Measurements from ENCODE around the gene MAPK8IP2. TPM values are rescaled to one million over a fixed set of nuclear protein-coding genes. Genes with fewer than 3 reads are reported as not detected.
"Not testable (repeated sequence)": the region's sequence is repeated elsewhere in the genome, so short reads cannot be mapped to it uniquely, and the experiment has no call there.

The MAPK8IP2 gene
- total and polyA plus RNA-seq, 7 donors: 0.12 to 0.34 (median 0.16) TPM

- Histone ChIP-seq H3K27me3 (ENCODE audit: insufficient read depth in 3 of 3, low read length in 2 of 3) (peaks cover 0 to 57% (median 26%) of the 10 kb centered on the region in 3 donors), H3K4me3 (no peak overlapping the region), H3K36me3 (ENCODE audit: insufficient read depth in 1 of 2, low read depth in 1 of 2) (no peaks in the 10 kb centered on the region), H3K9me3 (no peaks in the 10 kb centered on the region), H3K27ac (no peak overlapping the region), H3K4me1 (no peaks in the 10 kb centered on the region)
- intact Hi-C loops (cut with DNase I): no loop called here
- DNase-seq (no peak), ATAC-seq (no peak)
- 68 to 85% (median 72%) methylated on average over 15 to 18 of the region's 18 CpGs for WGBS, 3 donors
- no peak for TF ChIP-seq CTCF (IDR thresholded peaks at IDR 0.05)
Observed at GRCh38 chr22:50606946-50607658, 6.5 kb downstream of the MAPK8IP2 start.

DNA sequence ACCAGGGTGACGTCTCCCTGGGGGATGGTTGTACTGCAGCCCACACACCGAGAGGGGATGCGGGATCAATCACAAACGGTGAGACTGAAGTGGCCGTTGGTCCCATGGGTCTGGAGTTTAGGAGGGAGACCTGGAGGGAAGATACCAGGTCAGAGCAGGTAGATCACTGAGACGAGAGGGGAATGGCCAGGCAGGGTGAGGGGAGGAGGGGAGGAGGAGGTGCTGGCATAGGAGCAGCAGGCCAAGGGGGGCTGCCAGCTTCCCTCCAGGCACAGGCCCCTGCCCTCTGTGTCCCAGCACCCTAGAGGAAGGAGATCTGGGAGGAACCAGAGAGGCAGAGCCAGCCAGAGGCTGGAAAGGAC is 7.0 kb downstream of the MAPK8IP2 start:
- no peak for DNase-seq
- no peak for ATAC-seq
- no peak overlapping the region for H3K27ac ChIP-seq
- no peaks in the 10 kb centered on the region for H3K4me1 ChIP-seq
- H3K27me3 ChIP-seq (ENCODE audit: insufficient read depth in 3 of 3, low read length in 2 of 3): peaks cover 0 to 52% (median 21%) of the 10 kb centered on the region in 3 donors
- TF ChIP-seq CTCF (IDR thresholded peaks at IDR 0.05): no peak
- WGBS, 3 donors: 64 to 68% (median 65%) methylated on average over 6 of the region's 6 CpGs
- no peak overlapping the region for H3K4me3 ChIP-seq
- no peaks in the 10 kb centered on the region for H3K36me3 ChIP-seq (ENCODE audit: insufficient read depth in 1 of 2, low read depth in 1 of 2)
- intact Hi-C loops (cut with DNase I): no loop called here
- H3K9me3 ChIP-seq: no peaks in the 10 kb centered on the region

- intact Hi-C loops (cut with DNase I); H3K27ac ChIP-seq; ATAC-seq; H3K9me3 ChIP-seq; H3K36me3 ChIP-seq (ENCODE audit: insufficient read depth in 1 of 2, low read depth in 1 of 2); H3K4me1 ChIP-seq; DNase-seq; H3K4me3 ChIP-seq: not testable (repeated sequence)
- peaks cover 0 to 46% (median 20%) of the 10 kb centered on the region in 3 donors for H3K27me3 ChIP-seq (ENCODE audit: insufficient read depth in 3 of 3, low read length in 2 of 3)
- WGBS, 3 donors: 83 to 86% (median 86%) methylated on average over 39 of the region's 39 CpGs
Observed at GRCh38 chr22:50608058-50608840, 7.7 kb downstream of the MAPK8IP2 start.

GRCh38 chr22:50608996-50609395 is 8.4 kb downstream of the MAPK8IP2 start:
- no peak overlapping the region for H3K27ac ChIP-seq
- H3K36me3 ChIP-seq (ENCODE audit: insufficient read depth in 1 of 2, low read depth in 1 of 2): no peaks in the 10 kb centered on the region
- H3K9me3 ChIP-seq: no peaks in the 10 kb centered on the region
- H3K4me1 ChIP-seq: no peaks in the 10 kb centered on the region
- TF ChIP-seq CTCF (IDR thresholded peaks at IDR 0.05): no peak
- WGBS, 3 donors: 76 to 85% (median 81%) methylated on average over 8 to 10 of the region's 10 CpGs
- peaks cover 0 to 38% (median 14%) of the 10 kb centered on the region in 3 donors for H3K27me3 ChIP-seq (ENCODE audit: insufficient read depth in 3 of 3, low read length in 2 of 3)
- ATAC-seq: no peak
- no peak overlapping the region for H3K4me3 ChIP-seq
- DNase-seq: no peak
- intact Hi-C loops (cut with DNase I): no loop called here

GRCh38 chr22:50609599-50609998 is 9.0 kb downstream of the MAPK8IP2 start:
- H3K4me3 ChIP-seq: no peak overlapping the region
- no peak for TF ChIP-seq CTCF (IDR thresholded peaks at IDR 0.05)
- no peaks in the 10 kb centered on the region for H3K9me3 ChIP-seq
- H3K4me1 ChIP-seq: no peaks in the 10 kb centered on the region
- H3K27ac ChIP-seq: no peak overlapping the region
- H3K36me3 ChIP-seq (ENCODE audit: insufficient read depth in 1 of 2, low read depth in 1 of 2): no peaks in the 10 kb centered on the region
- intact Hi-C loops (cut with DNase I): no loop called here
- ATAC-seq (no peak), DNase-seq (no peak)
- 76 to 78% (median 76%) methylated on average over 12 of the region's 12 CpGs for WGBS, 3 donors
- peaks cover 0 to 34% (median 9%) of the 10 kb centered on the region in 3 donors for H3K27me3 ChIP-seq (ENCODE audit: insufficient read depth in 3 of 3, low read length in 2 of 3)

Data from psoas muscle (tissue), 8 donors.